ENCODE measurements around the gene CXorf49. TPM values are rescaled to one million over a fixed set of nuclear protein-coding genes. Genes with fewer than 3 reads are reported as not detected.

Gene CXorf49
- not detected in 2 replicates for total RNA-seq

GRCh38 chrX:71718185-71718584, at the start of gene CXorf49:
CXorf49 (minus strand) TSS chrX:71718285; CDS start chrX:71718151, 134 bp downstream.

GRCh38 chrX:71763049-71763448, 45.0 kb upstream of the CXorf49 start, which contains the start of gene CXorf49B:
CXorf49B (plus strand) TSS chrX:71763349; CDS start chrX:71763424, 75 bp downstream.

GRCh38 chrX:71667328-71668247, 50.5 kb downstream of the CXorf49 start, which contains the start of gene LOC101059915:
LOC101059915 (plus strand) TSS chrX:71667546.

Other genes with a start within 250 kb of the CXorf49 start
- 56.1 and 79.6 TPM in 2 replicates for gene OGT, start 185.2 kb downstream of the CXorf49 start, total RNA-seq
- 1.1 and 2.2 TPM in 2 replicates for gene GCNA, start 139.8 kb downstream of the CXorf49 start, total RNA-seq
- not detected in 2 replicates for gene CXCR3, start 99.8 kb downstream of the CXorf49 start, total RNA-seq
- not detected in 2 replicates for gene CXorf49B, start 45.1 kb upstream of the CXorf49 start, total RNA-seq
- gene NHSL2, start 192.6 kb upstream of the CXorf49 start, total RNA-seq, result 0.52 and 9.5 TPM in 2 replicates